HEK293 (cell line): Measurements from ENCODE around the gene SAXO1.

Experiments
- CTCF ChIA-PET: fragments of 350-600 bp; formaldehyde crosslinking; extraction: SDS; loops from one replicate; lab custom pipeline; 2021; ENCODE audit warnings: antibody characterized with exemption; lab: Yijun Ruan, JAX
- POLR2A ChIA-PET: fragments of 300-600 bp; formaldehyde crosslinking; extraction: SDS; loops from one replicate; lab custom pipeline; 2020; ENCODE audit warnings: antibody characterized with exemption, inconsistent platforms; lab: Yijun Ruan, JAX
- H3K27ac ChIP-seq: fragments of 200-500 bp; sonication (Bioruptor generic); 2 replicates; pipeline ENCODE4 v1.5.1; 2014; ENCODE audit warnings: low read depth, low read length, control low read depth, inconsistent platforms; ENCODE audit errors: extremely low read depth
- H3K36me3 ChIP-seq, 2 experiments: fragments of 200-500 bp in 1 of 2; sonication (Bioruptor generic) in 1 of 2; 1 replicate in 1 of 2; 2 replicates in 1 of 2; pipeline ENCODE4 v1.5.1; 2014 to 2017; ENCODE audit warnings: inconsistent platforms in 2 of 2, low read length in 2 of 2; ENCODE audit not compliant: control insufficient read depth in 2 of 2, insufficient read depth in 1 of 2
- H3K4me1 ChIP-seq: fragments of 200-500 bp; sonication (Bioruptor generic); 2 replicates; pipeline ENCODE4 v1.5.1; 2014; ENCODE audit warnings: mild to moderate bottlenecking, low read length, inconsistent platforms; ENCODE audit not compliant: control insufficient read depth, insufficient read depth
- H3K4me3 ChIP-seq: 2 replicates; pipeline ENCODE4 v1.5.1; 2011; ENCODE audit warnings: low read depth, mild to moderate bottlenecking, control low read depth, low read length, moderate library complexity
- H3K9me3 ChIP-seq: fragments of 200-500 bp; sonication (Bioruptor generic); 2 replicates; pipeline ENCODE4 v1.5.1; 2014; ENCODE audit warnings: low read depth, low read length, inconsistent platforms; ENCODE audit not compliant: control insufficient read depth, insufficient read depth
- INSM2 ChIP-seq: fragments of 450-650 bp; formaldehyde crosslinking; IDR thresholded peaks from 2 replicates; pipeline ENCODE4 v1.5.1; 2016; ENCODE audit warnings: missing biosample characterization, missing genetic modification characterization
- MEIS1 ChIP-seq: sonication (generic); formaldehyde crosslinking; IDR thresholded peaks from 2 replicates; pipeline ENCODE4 v1.8.1; 2022; ENCODE audit warnings: missing genetic modification reagents, mild to moderate bottlenecking, borderline replicate concordance
- OVOL3 ChIP-seq: fragments of 450-650 bp; formaldehyde crosslinking; IDR thresholded peaks from 2 replicates; pipeline ENCODE4 v1.5.1; 2016; ENCODE audit warnings: missing biosample characterization, missing genetic modification characterization
- SCRT2 ChIP-seq: fragments of 450-650 bp; formaldehyde crosslinking; IDR thresholded peaks from 2 replicates; pipeline ENCODE4 v1.5.1; 2016; ENCODE audit warnings: missing biosample characterization, missing genetic modification characterization
- SP7 ChIP-seq: fragments of 450-650 bp; formaldehyde crosslinking; IDR thresholded peaks from 2 replicates; pipeline ENCODE4 v1.5.1; 2016; ENCODE audit warnings: missing biosample characterization, missing genetic modification characterization
- TSHZ1 ChIP-seq: fragments of 450-650 bp; formaldehyde crosslinking; IDR thresholded peaks from 2 replicates; pipeline ENCODE4 v1.5.1; 2016; ENCODE audit warnings: missing biosample characterization, missing genetic modification characterization, borderline replicate concordance
- ZBTB49 ChIP-seq: fragments of 450-650 bp; formaldehyde crosslinking; IDR thresholded peaks from 2 replicates; pipeline ENCODE4 v1.5.1; 2016; ENCODE audit warnings: missing biosample characterization, missing genetic modification characterization, low read depth
- ZEB2 ChIP-seq: fragments of 450-650 bp; formaldehyde crosslinking; IDR thresholded peaks from 2 replicates; pipeline ENCODE4 v1.5.1; 2016; ENCODE audit warnings: missing biosample characterization, missing genetic modification characterization
- ZFP3 ChIP-seq: fragments of 450-650 bp; formaldehyde crosslinking; IDR thresholded peaks from 2 replicates; pipeline ENCODE4 v1.5.1; 2016; ENCODE audit warnings: low read depth, missing biosample characterization, missing genetic modification characterization
- ZIC2 ChIP-seq: fragments of 450-650 bp; formaldehyde crosslinking; IDR thresholded peaks from 2 replicates; pipeline ENCODE4 v1.5.1; 2016; ENCODE audit warnings: missing biosample characterization, missing genetic modification characterization
- ZNF132 ChIP-seq: fragments of 450-650 bp; formaldehyde crosslinking; IDR thresholded peaks from 2 replicates; pipeline ENCODE4 v1.5.1; 2017; ENCODE audit warnings: missing biosample characterization, missing genetic modification characterization, borderline replicate concordance
- ZNF148 ChIP-seq: fragments of 450-650 bp; formaldehyde crosslinking; IDR thresholded peaks from 2 replicates; pipeline ENCODE4 v1.5.0; 2017; ENCODE audit warnings: missing biosample characterization, missing genetic modification characterization, borderline replicate concordance
- ZNF184 ChIP-seq: fragments of 450-650 bp; IDR thresholded peaks from 2 replicates; pipeline ENCODE4 v1.5.1; 2018; ENCODE audit warnings: missing biosample characterization, mild to moderate bottlenecking, missing genetic modification characterization
- ZNF239 ChIP-seq: fragments of 450-650 bp; formaldehyde crosslinking; IDR thresholded peaks from 2 replicates; pipeline ENCODE4 v1.5.1; 2016; ENCODE audit warnings: missing biosample characterization, missing genetic modification characterization
- ZNF324 ChIP-seq: fragments of 450-650 bp; formaldehyde crosslinking; IDR thresholded peaks from 2 replicates; pipeline ENCODE4 v1.5.1; 2016; ENCODE audit warnings: missing biosample characterization, missing genetic modification characterization
- ZNF354C ChIP-seq: fragments of 450-650 bp; formaldehyde crosslinking; IDR thresholded peaks from 2 replicates; pipeline ENCODE4 v1.5.1; 2016; ENCODE audit warnings: missing biosample characterization, missing genetic modification characterization, low read depth, borderline replicate concordance
- ZNF366 ChIP-seq: fragments of 450-650 bp; formaldehyde crosslinking; conservative IDR thresholded peaks from 2 replicates; pipeline ENCODE4 v1.5.1; 2016; ENCODE audit warnings: missing biosample characterization, missing genetic modification characterization
- ZNF558 ChIP-seq: fragments of 450-650 bp; formaldehyde crosslinking; IDR thresholded peaks from 2 replicates; pipeline ENCODE4 v1.5.1; 2016; ENCODE audit warnings: missing biosample characterization, missing genetic modification characterization
- ZNF626 ChIP-seq: fragments of 450-650 bp; sonication (Bioruptor Pico); formaldehyde crosslinking; IDR thresholded peaks from 2 replicates; pipeline ENCODE4 v1.5.1; 2018; ENCODE audit warnings: missing biosample characterization, missing genetic modification characterization, inconsistent platforms
- ZNF645 ChIP-seq: fragments of 450-650 bp; formaldehyde crosslinking; IDR thresholded peaks from 2 replicates; pipeline ENCODE4; 2016; ENCODE audit warnings: missing biosample characterization, missing genetic modification characterization

The SAXO1 gene

GRCh38 chr9:18891946-18892670 lies 140.9 kb downstream of the SAXO1 start:
- no peak overlapping the region for H3K4me3 ChIP-seq
- no peaks in the 10 kb centered on the region for H3K9me3 ChIP-seq
- no peaks in the 10 kb centered on the region for H3K36me3 ChIP-seq
- ChIA-PET CTCF (no interaction called here), POLR2A (no interaction called here)
- H3K4me1 ChIP-seq, result no peaks in the 10 kb centered on the region
- TF ChIP-seq ZNF558 (tag by site-specific recombination) (no peak), ZNF366 (no peak), ZEB2 (tag by site-specific recombination) (no peak), ZNF184 (tag by site-specific recombination) (no peak), ZNF148 (tag by site-specific recombination) (no peak), ZNF626 (tag by site-specific recombination) (no peak), ZNF645 (tag by site-specific recombination) (no peak), SCRT2 (tag by site-specific recombination) (no peak), ZFP3 (tag by site-specific recombination) (no peak), MEIS1 (no peak), ZNF132 (tag by site-specific recombination) (no peak)
- H3K27ac ChIP-seq, result no peak overlapping the region

GRCh38 chr9:18890372-18890771 lies 142.6 kb downstream of the SAXO1 start:
- H3K36me3 ChIP-seq, result no peaks in the 10 kb centered on the region
- no peaks in the 10 kb centered on the region for H3K9me3 ChIP-seq
- H3K4me3 ChIP-seq, result no peak overlapping the region
- TF ChIP-seq ZBTB49 (tag by site-specific recombination) (no peak), SP7 (tag by site-specific recombination) (no peak), INSM2 (no peak), OVOL3 (tag by site-specific recombination) (no peak), ZNF239 (tag by site-specific recombination) (no peak), ZIC2 (tag by site-specific recombination) (no peak), ZNF324 (no peak), TSHZ1 (tag by site-specific recombination) (no peak), ZNF354C (no peak)
- CTCF ChIA-PET, result no interaction called here
- no peak overlapping the region for H3K27ac ChIP-seq
- no peaks in the 10 kb centered on the region for H3K4me1 ChIP-seq
- POLR2A ChIA-PET, result no interaction called here
